Renal cortex interstitium (tissue), 11 donors: ENCODE measurements around the gene ADIPOR1. TPM values are rescaled to one million over a fixed set of nuclear protein-coding genes. Genes with fewer than 3 reads are reported as not detected.
"Not testable (repeated sequence)": the region's sequence is repeated elsewhere in the genome, so short reads cannot be mapped to it uniquely, and the experiment has no call there.

ENCODE experiments used
- DNase-seq, 11 donors: peaks; one replicate each; pipeline ENCODE4 v3.0.0-alpha.2; 2013; ENCODE audit warnings: low read depth in 9 of 11, low spot score in 4 of 11; ENCODE audit errors: extremely low read depth in 1 of 11
- polyA plus RNA-seq, 3 donors: library from polyadenylated mRNA; unstranded; fragments of 120-200 nt; gene quantifications; one replicate each; pipeline ENCODE4 v1.2.1, GENCODE V29; 2013; ENCODE audit not compliant: insufficient read length in 3 of 3

ADIPOR1 gene
- polyA plus RNA-seq, 3 donors = 73.8 to 76.9 (median 75.1) TPM

DNA sequence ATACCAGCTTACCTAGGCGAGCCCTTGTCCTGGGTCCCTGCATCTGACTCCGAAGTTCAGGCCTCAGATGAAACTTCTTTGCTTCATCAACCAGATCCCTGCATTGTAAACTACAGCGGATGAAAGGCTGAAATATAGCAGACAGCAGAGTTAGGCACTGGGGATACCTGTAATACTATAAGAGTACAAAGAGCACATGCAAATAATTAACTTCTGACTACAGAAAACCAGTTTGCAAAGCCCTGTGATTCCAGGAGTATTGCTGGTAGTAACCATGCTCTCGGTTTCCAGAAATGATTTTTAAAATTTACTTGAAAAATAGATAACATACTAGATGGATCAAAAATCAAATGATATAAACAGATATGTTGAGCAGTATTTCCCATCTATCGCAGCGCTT, 49.1 kb downstream of the ADIPOR1 start:
- DNase-seq = no peak

DNA sequence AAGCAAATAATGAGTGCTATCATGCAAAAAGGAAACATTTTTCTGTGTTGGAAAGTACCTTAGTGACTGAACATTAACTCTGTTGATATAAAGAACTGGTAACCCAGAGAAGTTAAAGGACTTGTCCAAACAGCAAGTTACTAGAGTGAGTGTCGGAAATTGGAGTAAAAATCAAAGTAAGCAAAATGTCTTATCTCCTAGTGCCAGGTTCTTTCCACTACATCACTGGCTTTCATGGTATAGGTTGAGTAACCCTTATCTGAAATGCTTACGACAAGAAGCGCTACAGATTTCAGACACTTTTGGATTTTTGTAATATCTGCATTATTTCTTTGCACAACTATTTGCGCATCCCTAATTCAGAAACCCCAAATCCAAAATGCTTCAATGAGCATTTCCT, 52.8 kb downstream of the ADIPOR1 start:
- DNase-seq = no peak

DNA sequence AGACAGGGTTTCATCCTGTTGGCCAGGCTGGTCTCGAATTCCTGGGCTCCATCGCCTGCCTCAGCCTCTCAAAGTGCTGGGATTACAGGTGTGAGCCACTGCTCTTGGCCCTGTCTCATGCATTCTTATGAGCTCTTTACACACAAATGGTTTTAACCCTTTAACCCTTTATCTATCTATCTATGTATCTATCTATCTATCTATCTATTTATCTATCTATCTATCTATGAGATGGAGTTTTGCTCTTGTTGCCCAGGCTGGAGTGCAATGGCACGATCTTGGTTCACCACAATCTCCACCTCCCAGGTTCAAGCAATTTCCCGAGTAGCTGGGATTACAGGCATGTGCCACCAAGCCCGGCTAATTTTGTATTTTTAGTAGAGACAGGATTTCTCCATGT, 54.3 kb downstream of the ADIPOR1 start:
- DNase-seq = not testable (repeated sequence)

DNA sequence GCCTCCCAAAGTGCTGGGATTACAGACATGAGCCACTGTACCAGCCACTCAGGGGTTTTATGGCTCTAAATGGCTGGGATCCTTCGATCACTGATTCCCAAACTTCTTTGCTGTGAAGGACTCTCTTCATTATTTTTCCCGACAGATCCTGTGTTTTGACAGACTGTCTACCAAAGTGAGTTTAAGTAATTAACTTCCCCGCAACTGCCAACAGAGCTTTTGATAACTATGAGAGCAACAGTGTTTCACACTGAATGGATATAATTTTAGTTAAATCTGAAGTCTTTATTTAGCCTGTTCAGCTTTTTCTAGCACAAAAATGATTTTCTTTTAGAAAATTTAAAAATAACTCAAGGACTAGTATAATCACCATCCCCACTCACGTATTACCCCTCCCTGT, 56.6 kb downstream of the ADIPOR1 start:
- DNase-seq = no peak

DNA sequence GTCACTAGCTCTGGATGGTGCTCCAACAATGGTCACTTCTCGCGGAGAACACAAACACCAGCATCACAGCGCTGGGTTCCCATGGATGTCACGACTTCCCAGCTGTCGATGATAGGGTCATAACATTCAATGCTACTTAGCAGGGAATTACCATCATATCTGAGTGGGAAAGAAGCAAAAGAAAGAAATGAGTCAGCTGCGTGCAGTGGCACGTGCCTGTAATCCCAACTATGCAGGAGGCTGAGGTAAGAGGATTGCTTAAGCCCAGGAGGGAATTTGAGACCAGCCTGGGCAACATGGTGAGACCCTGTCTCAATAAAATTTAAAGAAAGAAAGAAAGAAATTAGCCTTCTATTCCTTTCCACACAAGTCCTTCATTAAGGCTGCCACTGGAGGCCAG, 65.6 kb downstream of the ADIPOR1 start:
- no peak for DNase-seq

Other genes with a start within 250 kb of the ADIPOR1 start
- gene SYT2, start 247.9 kb downstream of the ADIPOR1 start, polyA plus RNA-seq = 1 to 10 TPM; 1.5 to 3.5 (median 2.9) TPM
- 100 to 1,000 TPM in 2 of 3 donors, 10 to 100 TPM in 1; 90.3 to 112 (median 104) TPM for gene KDM5B, start 149.9 kb downstream of the ADIPOR1 start, polyA plus RNA-seq
- 1 to 10 TPM; 3.8 to 5.6 (median 4.0) TPM for gene PCAT6, start 147.4 kb downstream of the ADIPOR1 start, polyA plus RNA-seq
- gene RABIF, start 69.2 kb downstream of the ADIPOR1 start, polyA plus RNA-seq = 10 to 100 TPM in 2 of 3 donors, 1 to 10 TPM in 1; 9.3 to 11.2 (median 11.1) TPM
- gene KLHL12, start 31.1 kb downstream of the ADIPOR1 start, polyA plus RNA-seq = 10 to 100 TPM; 37.9 to 47.0 (median 38.3) TPM
- gene CYB5R1, start 8.9 kb upstream of the ADIPOR1 start, polyA plus RNA-seq = 10 to 100 TPM; 45.6 to 47.7 (median 47.2) TPM
- 10 to 100 TPM; 74.8 to 81.9 (median 75.7) TPM for gene TMEM183A, start 49.1 kb upstream of the ADIPOR1 start, polyA plus RNA-seq
- 10 to 100 TPM in 1 of 3 donors, 1 to 10 TPM in 2; 7.4 to 14.9 (median 8.5) TPM for gene PPFIA4, start 68.2 kb upstream of the ADIPOR1 start, polyA plus RNA-seq
- gene MYOG, start 127.7 kb upstream of the ADIPOR1 start, polyA plus RNA-seq = under 1 TPM in 2 of 3 donors, not detected in 1; 0.20 to 0.30 TPM
- gene ADORA1, start 169.4 kb upstream of the ADIPOR1 start, polyA plus RNA-seq = 1 to 10 TPM; 4.9 to 6.3 (median 6.0) TPM
- under 1 TPM; 0.23 to 0.30 (median 0.28) TPM for gene MYBPH, start 217.5 kb upstream of the ADIPOR1 start, polyA plus RNA-seq
- 10 to 100 TPM in 1 of 3 donors, 1 to 10 TPM in 2; 6.7 to 12.4 (median 9.0) TPM for gene CHI3L1, start 228.4 kb upstream of the ADIPOR1 start, polyA plus RNA-seq